Stimulated activated CD8-positive, alpha-beta memory T cell treated with anti-CD3 and anti-CD28 coated beads, Interleukin-7, amount 100 ng/mL, for 4 hours (primary cell): ENCODE measurements around the gene SLC26A11.
"Not testable (repeated sequence)": the region's sequence is repeated elsewhere in the genome, so short reads cannot be mapped to it uniquely, and the experiment has no call there.

Experiments
- DNase-seq, 2 donors: peaks; one replicate each; pipeline ENCODE4 v3.0.0-alpha.2; 2020; ENCODE audit warnings: low read depth in 2 of 2

SLC26A11 gene

GRCh38 chr17:80243526-80244433 lies 23.6 kb downstream of the SLC26A11 start:
- no peak for DNase-seq

GRCh38 chr17:80244448-80244847 lies 24.2 kb downstream of the SLC26A11 start:
- not testable (repeated sequence) for DNase-seq

GRCh38 chr17:80244871-80245509 lies 24.8 kb downstream of the SLC26A11 start:
- no peak for DNase-seq

GRCh38 chr17:80245566-80246265 lies 25.5 kb downstream of the SLC26A11 start:
- DNase-seq: no peak

- no peak for DNase-seq
Observed at GRCh38 chr17:80246266-80246681, 26.0 kb downstream of the SLC26A11 start.

GRCh38 chr17:80246726-80247125 lies 26.5 kb downstream of the SLC26A11 start:
- no peak for DNase-seq

GRCh38 chr17:80247561-80247960 lies 27.3 kb downstream of the SLC26A11 start:
- no peak for DNase-seq

- DNase-seq: no peak
Observed at GRCh38 chr17:80248001-80248893, 28.0 kb downstream of the SLC26A11 start.

GRCh38 chr17:80248894-80249710 lies 28.9 kb downstream of the SLC26A11 start:
- no peak for DNase-seq

GRCh38 chr17:80251966-80252365 lies 31.7 kb downstream of the SLC26A11 start:
- no peak for DNase-seq

- peak; percentile 77 to 83 for DNase-seq
Observed at GRCh38 chr17:80252871-80253270, 32.6 kb downstream of the SLC26A11 start.

- no peak for DNase-seq
Observed at GRCh38 chr17:80253631-80254395, 33.6 kb downstream of the SLC26A11 start.

GRCh38 chr17:80254396-80255251 lies 34.4 kb downstream of the SLC26A11 start:
- DNase-seq: peak; percentile 47 to 66

GRCh38 chr17:80256034-80256350 lies 35.8 kb downstream of the SLC26A11 start:
- DNase-seq: no peak

GRCh38 chr17:80257716-80258213 lies 37.5 kb downstream of the SLC26A11 start:
- no peak for DNase-seq

GRCh38 chr17:80258296-80258695 lies 38.1 kb downstream of the SLC26A11 start:
- not testable (repeated sequence) for DNase-seq

- no peak for DNase-seq
Observed at GRCh38 chr17:80259457-80260068, 39.3 kb downstream of the SLC26A11 start.

- peak; percentile 44 to 80 for DNase-seq
Observed at GRCh38 chr17:80260069-80260535, 39.9 kb downstream of the SLC26A11 start.
